Body of pancreas (tissue), 4 donors: ENCODE measurements around the gene TARM1.

Experiments used
- CTCF ChIP-seq, 7 experiments: fragments of 450-650 bp in 4 of 7; fragments of 200-600 bp in 3 of 7; sonication (generic) in 3 of 7; IDR thresholded peaks; one replicate each; pipeline ENCODE4 v1.5.1; 2016 to 2019; ENCODE audit warnings: antibody characterized with exemption in 7 of 7
- POLR2A ChIP-seq, 3 donors: fragments of 450-650 bp; IDR thresholded peaks; one replicate each; pipeline ENCODE4 v1.6.1; 2016; ENCODE audit warnings: antibody characterized with exemption in 3 of 3, mild to moderate bottlenecking in 2 of 3

GRCh38 chr19:54062643-54063042 lies 18.5 kb downstream of the TARM1 start:
- no peak for TF ChIP-seq CTCF (IDR thresholded peaks at IDR 0.05)
- TF ChIP-seq POLR2A (IDR thresholded peaks at IDR 0.05): no peak
